Activated CD8-positive, alpha-beta memory T cell treated with anti-CD3 and anti-CD28 coated beads for 24 hours (primary cell): ENCODE measurements around the gene MARK2.

ENCODE experiments used
- DNase-seq: peaks from one replicate; pipeline ENCODE4 v3.0.0-alpha.2; 2020

The MARK2 gene

DNA sequence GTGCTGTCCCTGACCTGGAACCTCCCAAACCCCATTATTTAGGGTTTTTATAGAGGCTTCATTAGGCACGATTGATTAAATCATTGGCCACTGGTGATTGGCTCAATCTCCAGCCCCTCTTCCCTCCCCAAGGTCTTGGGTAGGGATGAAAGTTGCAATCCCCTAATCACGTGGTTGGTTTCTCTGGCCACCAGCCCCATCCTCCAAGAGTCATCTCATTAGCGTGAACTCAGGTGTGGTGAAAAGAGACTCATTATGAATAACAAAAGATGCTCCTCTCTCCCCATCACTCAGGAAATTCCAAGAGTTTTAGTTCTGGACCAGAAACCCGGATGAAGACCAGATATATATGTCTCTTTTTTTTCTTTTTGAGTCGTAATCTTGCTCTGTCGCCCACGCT, 7.6 kb upstream of the MARK2 start:
- DNase-seq = no peak

DNA sequence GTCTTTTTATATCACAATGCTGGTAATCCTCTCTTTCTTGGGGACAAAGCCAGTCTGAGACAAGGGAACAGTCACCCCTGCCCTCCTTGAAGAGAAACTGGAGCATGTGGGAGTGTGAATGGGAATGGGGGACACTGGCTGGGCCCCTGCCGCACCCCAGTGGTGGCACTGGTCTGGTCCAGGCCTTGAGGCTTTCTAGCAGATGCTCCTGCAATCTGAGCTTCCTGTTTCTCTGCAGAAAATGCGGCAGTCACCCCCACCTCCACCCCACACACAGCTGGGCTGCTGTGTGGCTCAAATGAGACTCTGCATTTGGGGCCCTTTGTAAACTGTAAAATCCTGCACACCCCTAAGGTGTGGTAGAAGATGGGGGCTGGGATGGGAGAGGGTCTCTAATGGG, 6.6 kb upstream of the MARK2 start:
- DNase-seq = no peak

DNA sequence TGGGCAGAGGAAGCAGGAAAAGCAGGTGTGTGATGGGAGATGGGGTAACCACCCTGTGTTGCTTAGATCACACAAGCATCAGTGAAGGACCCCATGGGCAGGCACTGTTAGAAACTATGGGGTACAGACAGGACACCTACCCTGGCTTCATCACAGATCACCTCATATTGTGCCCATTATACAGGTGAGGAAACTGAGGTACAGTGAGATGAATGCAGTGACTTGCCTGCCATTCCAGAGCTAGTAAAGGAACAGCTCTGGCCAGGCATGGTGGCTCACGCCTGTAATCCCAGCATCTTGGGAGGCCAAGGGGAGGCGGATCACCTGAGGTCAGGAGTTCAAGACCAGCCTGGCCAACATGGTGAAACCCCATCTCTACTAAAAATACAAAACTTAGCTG, 5.9 kb upstream of the MARK2 start:
- no peak for DNase-seq

DNA sequence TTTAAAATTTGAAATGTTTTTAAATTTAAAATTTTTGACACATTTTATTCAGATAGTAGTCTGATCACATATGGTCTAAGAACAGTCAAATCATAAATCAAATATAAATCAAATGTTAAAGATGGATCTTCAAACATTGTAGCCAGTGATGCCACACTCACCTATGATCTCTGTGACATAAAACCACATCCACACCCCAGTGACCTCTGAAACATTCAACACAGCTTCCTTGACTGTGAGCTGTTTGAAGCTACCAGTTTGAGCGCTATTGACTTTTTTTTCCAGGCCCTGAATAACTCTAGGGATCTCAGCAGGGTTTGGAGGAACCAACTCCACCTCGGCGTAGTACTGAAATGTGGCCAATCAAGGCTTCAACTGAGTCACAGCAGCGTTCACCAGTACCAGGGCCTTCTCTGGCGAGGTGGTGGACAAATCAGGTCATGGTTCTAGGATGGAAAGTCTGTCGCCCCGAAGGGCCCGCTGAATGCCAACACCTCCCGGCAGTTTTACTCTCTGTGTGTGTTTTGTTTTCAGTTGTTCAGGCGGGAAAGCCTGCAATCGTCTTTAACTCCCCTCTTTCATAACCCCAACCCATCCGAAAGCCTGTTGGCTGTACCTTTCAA, 4.3 kb upstream of the MARK2 start:
- no peak for DNase-seq

DNA sequence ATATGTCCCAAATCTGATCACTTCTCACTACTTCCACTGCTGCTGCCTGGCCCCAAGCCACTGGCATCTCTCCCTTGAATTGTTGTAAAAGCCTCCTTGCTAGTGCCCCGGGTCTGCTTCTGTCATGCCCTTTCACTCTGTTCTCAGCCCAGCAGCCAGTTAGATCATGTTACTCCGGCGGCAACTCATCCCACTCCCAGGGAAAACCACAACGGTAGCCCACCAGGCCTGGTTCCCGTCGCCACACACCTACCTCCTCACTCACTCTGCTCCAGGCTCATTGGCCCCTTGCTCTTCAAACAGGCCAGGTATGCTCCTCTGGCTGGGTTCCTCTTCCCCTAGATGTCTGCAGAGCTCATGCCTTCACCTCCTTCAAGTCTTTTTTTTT, 3.8 kb upstream of the MARK2 start:
- no peak for DNase-seq

DNA sequence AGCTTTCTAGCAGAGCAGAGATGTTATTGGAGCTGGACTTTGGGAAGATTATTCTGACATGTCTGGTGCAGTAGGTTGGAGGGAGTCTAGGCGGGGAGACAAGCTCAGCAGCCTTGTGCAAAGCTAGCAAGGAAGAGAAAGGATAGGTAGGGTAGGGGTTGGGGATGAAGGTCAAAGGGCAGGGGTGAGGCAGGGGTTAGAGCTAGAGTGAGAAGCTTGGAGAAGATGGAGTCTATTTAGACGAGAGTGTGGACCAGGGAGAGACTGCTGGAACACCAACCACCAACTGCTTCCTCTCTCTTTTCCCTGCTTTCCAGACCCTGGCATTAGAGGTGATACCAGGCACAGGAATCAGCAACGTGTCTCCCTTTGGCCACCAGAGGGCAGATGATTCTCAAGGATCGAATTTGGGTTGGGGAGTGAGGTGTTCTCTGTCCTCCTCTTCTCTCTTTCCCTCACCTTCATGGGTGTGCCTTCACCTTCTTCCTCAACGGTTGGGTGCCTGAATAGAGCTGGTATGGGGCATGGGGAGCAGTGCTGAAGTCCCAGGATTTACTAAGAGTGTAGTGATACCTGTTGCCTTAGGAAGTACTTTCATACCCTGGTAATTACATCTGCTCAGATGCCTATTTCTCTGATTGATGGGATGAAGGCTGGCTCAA, 1.8 kb upstream of the MARK2 start:
- peak; percentile 86 for DNase-seq

DNA sequence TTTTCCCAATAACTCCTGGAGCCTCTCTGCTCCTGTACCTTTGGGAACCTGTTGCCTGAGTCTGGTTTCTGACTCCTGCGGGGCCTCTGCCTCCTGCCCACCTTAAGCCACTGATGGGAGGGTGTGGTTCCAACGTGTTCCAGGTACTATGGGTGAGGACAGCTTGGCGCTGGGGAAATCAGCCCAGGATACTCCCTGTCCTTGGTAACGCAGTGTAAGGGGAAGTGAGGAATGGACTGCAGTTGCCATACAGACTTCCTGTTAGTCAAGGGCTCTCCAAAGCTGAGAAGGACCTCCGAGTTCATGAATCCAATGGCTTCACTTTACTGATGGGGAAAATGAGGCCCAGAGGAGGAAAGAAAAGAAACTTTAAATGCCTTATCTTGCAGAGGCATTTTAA, 1.2 kb upstream of the MARK2 start:
- DNase-seq = no peak

DNA sequence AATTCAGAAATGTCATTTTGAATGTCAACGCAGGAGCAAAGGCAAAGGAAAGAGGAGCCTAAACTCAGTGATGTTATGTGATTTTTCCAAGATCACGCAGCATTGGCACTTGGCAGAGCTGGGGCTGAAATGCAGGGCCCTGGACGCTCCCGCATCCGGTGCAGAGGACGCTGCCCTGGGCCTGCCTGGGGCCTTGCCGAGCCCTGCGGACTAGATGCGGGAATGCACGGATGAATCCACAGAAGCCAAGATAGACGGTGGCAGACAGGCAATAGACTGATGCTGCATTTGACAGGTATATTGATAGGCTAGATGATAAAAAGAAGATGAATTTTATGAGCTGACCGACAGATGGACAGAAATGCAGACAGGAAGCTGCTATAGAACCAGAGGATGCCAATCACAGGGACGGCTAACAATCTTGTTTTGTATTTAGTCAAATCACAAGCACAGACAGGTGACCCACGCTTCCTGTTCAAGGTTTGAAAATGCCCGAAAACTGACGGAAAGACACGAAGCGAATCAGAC, 696 bp upstream of the MARK2 start:
- DNase-seq = no peak

DNA sequence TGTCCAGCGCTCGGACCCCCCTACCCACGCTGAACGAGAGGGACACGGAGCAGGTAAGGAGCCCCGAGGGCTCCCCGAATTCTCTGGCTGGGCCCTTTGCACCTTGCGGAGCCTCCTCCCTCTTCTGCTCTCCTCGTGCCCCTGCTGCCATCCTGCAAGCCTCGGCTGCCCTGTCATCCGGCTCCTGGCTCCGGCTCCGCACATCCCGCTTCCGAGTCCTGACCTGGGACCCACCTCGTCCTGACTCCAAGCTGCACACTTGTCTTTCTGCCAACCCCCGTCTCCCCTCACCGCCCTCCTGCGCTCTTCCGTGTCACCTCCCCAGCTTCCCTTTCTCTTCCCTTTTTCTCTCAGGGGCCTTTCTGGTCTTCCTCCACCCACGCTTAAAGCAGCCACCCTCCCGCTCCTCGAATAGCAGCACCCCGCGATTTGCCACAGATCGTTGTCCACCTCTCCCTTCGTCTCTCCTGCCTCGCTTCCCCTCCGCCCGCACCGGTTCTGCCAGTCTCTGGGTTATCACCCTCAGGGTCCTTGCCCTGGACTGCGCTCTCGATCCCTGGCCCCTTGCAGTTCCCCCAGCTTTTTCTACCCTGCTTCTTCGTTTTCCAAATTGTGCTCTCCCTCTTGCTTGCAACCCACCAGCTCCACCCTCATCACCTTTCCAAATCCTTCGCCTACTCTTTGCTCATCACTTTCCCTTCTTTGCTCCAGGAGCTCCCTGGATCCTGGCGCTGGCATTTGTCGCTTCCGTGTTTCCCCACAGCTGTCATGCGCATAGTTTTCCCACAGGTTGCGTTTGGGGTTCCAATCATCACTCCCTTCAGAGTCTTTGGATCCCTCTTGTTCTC, 822 bp downstream of the MARK2 start:
- DNase-seq = peak; percentile 67

DNA sequence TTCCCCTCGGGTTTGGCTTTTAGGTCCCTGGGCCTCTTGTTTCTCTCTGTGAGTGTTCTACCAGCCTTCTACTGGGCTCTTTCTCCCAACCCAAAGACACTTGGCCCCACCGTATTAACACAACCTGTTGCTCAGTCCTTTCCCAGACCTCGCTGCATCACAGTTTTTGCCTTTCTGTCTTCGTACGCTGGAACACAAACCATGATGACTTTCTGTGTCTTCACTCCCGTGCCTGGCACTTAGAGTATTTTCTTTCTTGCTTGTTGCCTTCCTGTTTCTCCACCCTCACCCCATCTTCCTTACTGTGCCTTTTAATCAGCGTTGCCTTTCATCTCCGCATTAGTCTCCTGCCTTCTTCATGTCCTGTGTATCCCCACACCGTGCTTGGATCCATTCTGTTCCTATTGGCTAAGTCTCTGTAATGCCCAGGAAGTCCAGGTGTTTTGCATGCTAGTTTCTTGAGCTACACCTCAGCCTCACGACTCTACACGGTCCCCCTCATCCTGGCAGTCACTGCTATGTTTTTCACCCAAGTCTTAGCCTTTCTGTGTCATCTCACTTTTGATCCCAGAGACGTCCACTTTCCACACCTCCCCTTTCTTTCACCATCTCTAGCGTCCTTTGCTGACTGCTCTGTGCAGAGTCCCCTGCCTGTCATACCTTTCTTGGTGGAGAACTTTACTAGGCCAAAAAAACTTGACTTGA, 1.6 kb downstream of the MARK2 start:
- no peak for DNase-seq

DNA sequence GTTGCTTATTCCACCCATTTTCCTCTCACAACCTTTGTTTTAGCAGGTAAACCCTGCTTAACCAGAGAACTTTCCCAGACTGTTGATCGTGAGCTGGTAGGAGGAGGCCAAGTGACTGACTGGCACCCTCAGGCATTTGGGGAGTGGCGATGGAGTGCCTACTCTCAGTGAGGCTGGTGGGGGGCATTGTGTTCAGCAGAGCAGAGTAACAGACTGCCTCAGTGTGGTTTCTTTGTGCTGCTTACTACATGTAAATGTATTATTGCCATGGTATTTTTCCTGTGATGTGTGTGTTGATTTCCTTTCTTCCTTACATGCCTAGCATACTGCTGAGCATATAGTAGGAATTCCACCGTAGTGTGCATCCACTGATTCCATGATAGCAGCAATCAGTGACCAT, 2.6 kb downstream of the MARK2 start:
- no peak for DNase-seq

DNA sequence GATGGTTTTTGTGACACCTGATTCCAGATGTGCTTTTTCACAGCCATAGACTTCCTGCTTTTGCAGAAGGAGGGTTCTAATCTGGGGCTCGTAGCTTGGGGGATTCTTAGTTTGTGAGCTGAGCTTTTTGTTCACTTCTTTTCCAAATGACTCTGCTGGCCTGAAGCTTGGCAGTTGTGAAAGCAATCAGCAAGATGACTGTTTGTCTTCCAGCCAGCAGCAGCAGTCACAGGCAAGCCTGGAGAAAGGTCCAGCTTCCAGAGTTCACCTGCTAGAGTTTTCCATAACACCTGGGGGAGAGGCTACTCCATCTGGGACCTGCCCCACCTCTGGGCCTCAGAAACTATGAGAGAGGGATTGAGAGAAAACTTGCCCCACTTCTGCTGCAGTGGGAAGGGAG, 4.1 kb downstream of the MARK2 start:
- DNase-seq = no peak

DNA sequence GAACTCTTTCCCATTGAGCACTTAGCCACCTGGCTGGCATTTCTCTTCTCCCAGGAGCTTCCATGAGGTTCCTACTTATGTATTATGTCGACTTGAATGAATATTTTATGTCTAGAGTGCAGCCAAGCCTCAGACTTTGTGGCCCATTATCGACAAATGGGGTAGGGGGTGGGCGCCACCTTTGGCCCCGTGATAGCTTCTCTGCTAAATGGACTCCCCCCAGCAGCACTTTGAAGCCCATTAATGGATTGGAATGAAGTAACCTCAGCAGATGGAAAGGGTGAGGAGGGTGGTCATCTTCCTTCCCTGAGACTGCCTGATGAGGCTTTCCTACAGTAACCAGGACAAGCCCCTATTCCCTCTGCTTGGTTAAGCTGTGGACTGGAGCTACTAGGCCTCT, 5.9 kb downstream of the MARK2 start:
- no peak for DNase-seq

DNA sequence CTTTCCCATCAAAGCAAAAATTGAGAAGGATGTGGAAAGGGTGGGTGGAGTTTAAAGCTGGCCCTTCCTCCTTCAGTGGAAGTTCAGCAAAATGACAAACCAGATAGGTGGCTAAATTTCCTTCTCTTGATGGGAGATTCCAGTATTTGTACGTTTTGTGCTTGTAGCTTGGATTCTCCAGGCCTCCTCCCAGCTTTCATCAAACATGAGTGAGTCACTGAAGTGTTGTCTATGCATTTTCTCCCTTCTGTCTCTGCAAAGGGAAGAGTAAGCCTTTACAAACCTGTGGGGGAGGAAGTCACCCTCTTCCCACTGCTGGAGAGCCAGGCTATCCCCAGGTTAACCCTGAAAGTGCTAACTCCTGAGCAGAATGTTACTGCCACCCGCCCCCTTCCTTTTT, 6.4 kb downstream of the MARK2 start:
- no peak for DNase-seq

DNA sequence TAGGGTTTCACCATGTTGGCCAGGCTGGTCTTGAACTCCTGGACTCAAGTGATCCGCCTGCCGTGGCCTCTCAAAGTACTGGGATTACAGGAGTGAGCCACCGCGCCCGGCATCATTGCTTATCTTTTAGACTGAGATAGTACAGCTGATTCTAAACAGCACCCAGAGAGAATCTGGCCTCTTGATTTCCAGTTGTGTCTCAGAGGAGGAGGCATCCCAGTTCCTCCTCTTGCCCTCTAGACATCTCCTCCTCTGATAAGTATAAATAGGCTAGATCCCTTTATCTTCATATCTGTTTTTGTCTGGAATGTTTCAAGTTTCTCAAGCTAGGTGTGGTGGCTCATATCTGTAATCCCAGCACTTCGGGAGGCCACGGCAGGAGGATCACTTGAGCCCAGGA, 7.0 kb downstream of the MARK2 start:
- no peak for DNase-seq

DNA sequence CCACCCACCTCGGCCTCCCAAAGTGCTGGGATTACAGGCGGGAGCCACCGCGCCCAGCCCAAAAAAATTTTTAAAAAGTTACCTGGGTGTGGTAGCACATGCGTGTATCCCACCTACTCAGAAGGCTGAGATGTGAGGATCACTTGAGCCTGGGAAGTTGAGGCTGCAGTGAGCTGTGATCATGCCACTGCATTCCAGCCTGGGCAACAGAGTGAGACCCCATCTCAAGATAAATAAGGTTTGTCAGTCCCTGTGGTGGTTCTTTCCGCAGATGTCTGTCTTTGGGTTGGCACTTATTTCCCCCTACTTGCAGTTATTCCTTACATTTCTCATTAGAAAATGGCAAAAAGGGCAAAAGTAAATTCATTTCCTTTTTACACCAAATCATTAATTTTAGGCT, 8.0 kb downstream of the MARK2 start:
- DNase-seq = no peak

DNA sequence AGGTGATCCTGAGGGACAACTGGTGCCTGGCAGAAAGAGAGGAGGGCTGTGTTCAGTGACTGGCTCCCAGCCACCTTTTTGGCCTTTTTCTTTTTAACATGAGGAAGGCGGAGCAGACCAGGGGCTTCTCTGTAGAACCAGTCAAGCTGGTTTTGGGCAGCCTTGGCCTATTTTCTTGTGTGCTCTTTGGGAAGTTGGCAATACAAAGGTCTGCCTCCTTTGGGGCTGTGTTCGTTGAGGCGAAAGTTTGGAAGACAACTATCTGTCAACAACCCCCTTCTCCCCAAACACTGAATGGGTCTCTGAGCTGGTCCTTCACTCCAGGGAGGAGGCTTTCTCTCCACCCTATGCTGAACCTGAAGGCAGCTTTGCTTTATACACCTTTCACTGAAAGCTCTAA, 8.5 kb downstream of the MARK2 start:
- no peak for DNase-seq

DNA sequence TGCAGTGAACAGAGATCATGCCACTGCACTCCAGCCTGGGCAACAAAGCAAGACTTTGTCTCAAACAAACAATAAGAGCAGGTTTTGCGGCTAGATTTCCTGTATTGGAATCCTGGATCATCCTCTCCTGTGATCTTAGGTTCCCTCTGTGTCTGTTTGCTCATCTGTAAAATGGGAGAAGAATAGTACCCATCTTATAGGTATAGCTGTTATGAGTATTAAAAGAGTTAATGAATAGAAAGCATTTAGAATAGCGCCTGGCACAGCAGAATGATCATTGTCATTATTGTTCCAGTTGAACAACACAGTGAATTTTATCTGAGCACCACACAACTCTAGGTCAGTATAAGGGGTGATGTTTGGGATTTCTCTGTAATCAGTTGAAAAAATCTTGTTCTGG, 10.8 kb downstream of the MARK2 start:
- no peak for DNase-seq

DNA sequence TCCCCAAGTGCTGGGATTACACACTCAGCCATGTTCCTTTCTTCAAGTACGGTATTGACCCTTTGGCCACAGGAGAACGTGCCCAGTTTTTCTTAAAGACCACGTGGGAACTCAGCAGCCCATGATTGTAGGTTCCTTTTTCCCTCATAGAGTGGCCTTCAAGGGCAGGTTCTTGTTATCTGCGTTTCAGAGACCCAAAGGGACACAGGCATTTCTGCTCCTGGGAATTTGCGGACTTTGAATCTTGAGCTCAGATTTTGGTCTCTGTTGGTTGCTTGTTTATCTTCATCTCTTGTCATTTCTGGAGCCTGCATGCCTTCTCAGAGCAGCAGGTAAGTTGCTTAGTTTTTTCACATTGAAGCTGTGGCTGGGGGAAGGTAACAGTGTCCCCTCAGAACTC, 12.0 kb downstream of the MARK2 start:
- DNase-seq = no peak

DNA sequence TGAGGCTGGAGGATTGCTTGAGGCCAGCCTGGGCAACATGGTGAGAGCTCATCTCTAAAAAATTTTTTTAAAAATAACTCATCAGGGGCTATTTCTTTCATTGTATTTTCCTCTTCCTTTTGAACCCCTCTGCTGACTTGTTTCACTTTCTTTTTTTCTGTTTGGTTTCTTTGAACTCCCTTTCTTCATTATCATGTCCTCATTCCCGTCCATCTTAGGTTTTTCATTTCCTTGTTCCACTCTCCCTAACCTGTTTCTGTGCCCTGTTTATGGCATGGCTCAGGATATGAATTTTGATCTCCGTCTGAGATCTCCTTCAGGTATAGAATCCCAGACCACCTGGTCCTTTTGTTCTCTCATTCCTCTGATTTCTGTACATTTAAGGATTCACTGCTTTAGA, 12.5 kb downstream of the MARK2 start:
- no peak for DNase-seq

DNA sequence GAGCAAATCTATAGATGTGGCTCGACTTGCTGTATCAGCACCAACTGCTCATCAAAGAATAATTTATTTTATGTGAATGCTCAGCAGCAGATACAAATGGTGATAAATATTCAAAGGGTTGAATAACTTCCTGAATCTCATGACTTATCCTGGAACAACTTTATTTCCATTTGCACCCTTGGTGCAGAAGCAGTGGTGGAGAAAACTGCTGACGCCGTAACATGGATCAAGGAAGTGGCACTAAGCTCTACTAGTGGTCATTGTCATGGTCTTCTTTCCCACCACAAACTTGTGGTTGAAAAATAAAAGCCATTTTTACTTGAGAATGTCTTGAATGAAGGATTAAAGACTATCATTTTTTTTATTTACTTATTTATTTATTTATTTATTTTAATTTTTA, 14.6 kb downstream of the MARK2 start:
- no peak for DNase-seq

DNA sequence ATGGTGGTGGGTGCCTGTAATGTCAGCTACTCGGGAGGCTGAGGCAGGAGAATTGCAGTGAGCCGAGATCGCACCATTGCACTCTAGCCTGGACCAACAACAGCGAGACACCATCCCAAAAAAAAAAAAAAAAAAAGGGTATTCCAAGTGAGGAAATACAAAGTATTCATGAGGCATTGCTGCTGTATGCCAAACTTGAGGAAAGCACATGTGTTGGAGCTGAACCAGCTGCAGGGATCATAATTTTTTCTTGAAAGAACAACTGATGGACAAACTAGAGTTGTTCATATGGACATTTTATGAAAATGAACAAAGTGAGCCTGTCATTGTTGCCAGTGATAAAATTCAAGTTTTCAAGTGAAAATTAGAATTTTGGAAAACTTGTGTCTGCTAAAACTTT, 15.8 kb downstream of the MARK2 start:
- no peak for DNase-seq

DNA sequence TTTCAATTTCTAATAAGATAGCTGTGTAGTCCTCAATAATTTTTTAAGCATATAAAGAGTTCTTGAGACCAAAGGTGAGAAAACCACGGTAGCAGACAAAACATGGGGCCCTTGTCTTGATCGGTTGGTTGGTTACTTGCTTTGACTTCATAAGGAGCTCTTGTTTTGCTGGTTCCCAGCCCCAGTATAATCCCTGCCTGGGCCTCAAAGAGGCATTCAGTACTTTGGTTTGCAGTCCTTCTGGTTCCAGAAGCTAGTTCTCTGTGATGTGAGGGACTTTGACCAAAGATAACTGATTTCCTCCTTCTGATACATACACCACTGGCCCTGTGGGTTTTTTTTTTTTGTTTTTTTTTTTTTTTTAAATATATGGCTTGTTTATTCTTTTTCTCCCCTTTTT, 17.1 kb downstream of the MARK2 start:
- DNase-seq = no peak
